ENCODE measurements around the gene NRXN3. TPM values are rescaled to one million over a fixed set of nuclear protein-coding genes. Genes with fewer than 3 reads are reported as not detected.

NRXN3 gene
- total RNA-seq, 1 experiment from 2014 or later = not detected

DNA sequence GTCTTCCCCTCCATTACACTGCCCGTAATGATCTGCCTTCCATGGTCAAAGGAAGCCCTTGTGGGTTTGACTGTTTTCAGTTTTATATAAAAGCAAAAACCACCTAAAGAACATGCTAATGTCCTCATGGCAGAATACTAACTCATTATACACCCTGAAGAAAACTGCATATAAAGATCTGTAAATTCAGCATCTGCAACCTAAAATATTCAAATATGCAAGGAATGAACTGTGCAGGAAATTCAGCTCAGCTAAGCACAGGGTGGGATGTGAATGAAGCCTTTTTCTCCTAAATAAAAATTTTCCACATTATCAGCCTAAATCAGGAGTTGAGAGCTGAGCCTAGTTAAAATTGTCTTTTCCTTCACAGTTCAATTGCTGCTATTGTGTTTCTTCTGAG, 128.1 kb downstream of the NRXN3 start:
- DNase-seq (ENCODE audit: low read depth, low spot score) (no peak), ATAC-seq (no peak)
- in situ Hi-C loops (cut with HindIII; ENCODE audit: low pct_unique_long_range_greater_than_20kb, low sequenced_read_pairs) (no loop called here), intact Hi-C loops (cut with micrococcal nuclease; ENCODE audit: unreplicated experiment) (no loop called here)
- H3K4me1 ChIP-seq (ENCODE audit: control insufficient read depth, insufficient read depth, low read length) = no peaks in the 10 kb centered on the region
- TF ChIP-seq REST (IDR thresholded peaks at IDR 0.05; ENCODE audit: insufficient read depth in 1 of 2, low read depth in 2 of 2, low read length in 1 of 2) = no peak
- no peak for TF ChIP-seq POLR2AphosphoS5 (IDR thresholded peaks at IDR 0.05; ENCODE audit: low read depth, low read length)
- TF ChIP-seq TCF7L2 (IDR thresholded peaks at IDR 0.05; ENCODE audit: low read depth, low read length) = no peak
- H3K36me3 ChIP-seq (ENCODE audit: control insufficient read depth, insufficient read depth, low read length) = no peaks in the 10 kb centered on the region
- ChIA-PET CTCF (no interaction called here), POLR2A (no interaction called here)
- H3K27me3 ChIP-seq (ENCODE audit: control insufficient read depth, insufficient read depth, low read length) = no peaks in the 10 kb centered on the region; the same call in 1 of the 2 replicates
- H3K4me3 ChIP-seq (ENCODE audit: low read depth in 2 of 2, low read length in 2 of 2) = no peak overlapping the region
- H3K9me3 ChIP-seq (ENCODE audit: control insufficient read depth, insufficient read depth, low read depth, low read length) = no peaks in the 10 kb centered on the region
- H3K27ac ChIP-seq (ENCODE audit: low read length) = no peak overlapping the region
- BruUV-seq (replicated peaks) = no TSS peak

- DNase-seq (ENCODE audit: low read depth, low spot score) (no peak), ATAC-seq (no peak)
- CTCF ChIA-PET = no interaction called here
- intact Hi-C loops (cut with micrococcal nuclease; ENCODE audit: unreplicated experiment) (no loop called here), in situ Hi-C loops (cut with HindIII; ENCODE audit: low pct_unique_long_range_greater_than_20kb, low sequenced_read_pairs) (no loop called here)
- Histone ChIP-seq H3K9me3 (ENCODE audit: control insufficient read depth, insufficient read depth, low read depth, low read length) (no peaks in the 10 kb centered on the region), H3K4me3 (ENCODE audit: low read depth in 2 of 2, low read length in 2 of 2) (no peak overlapping the region), H3K27ac (ENCODE audit: low read length) (no peak overlapping the region), H3K36me3 (ENCODE audit: control insufficient read depth, insufficient read depth, low read length) (no peaks in the 10 kb centered on the region), H3K4me1 (ENCODE audit: control insufficient read depth, insufficient read depth, low read length) (no peaks in the 10 kb centered on the region), H3K27me3 (ENCODE audit: control insufficient read depth, insufficient read depth, low read length) (no peaks in the 10 kb centered on the region; the same call in 1 of the 2 replicates)
- POLR2A ChIA-PET = interaction anchor here (0.7 kb wide), 1 partner anchor 90 kb away, joined by 3 read pairs; no protein-coding TSS in a partner anchor
- TF ChIP-seq POLR2AphosphoS5 (IDR thresholded peaks at IDR 0.05; ENCODE audit: low read depth, low read length) (no peak), TCF7L2 (IDR thresholded peaks at IDR 0.05; ENCODE audit: low read depth, low read length) (no peak), CTCF (IDR thresholded peaks at IDR 0.05) (no peak), SIN3A (IDR thresholded peaks at IDR 0.05; ENCODE audit: borderline replicate concordance, insufficient read depth, low read depth, low read length) (no peak), REST (IDR thresholded peaks at IDR 0.05; ENCODE audit: insufficient read depth in 1 of 2, low read depth in 2 of 2, low read length in 1 of 2) (no peak)
- no TSS peak for BruUV-seq (replicated peaks)
Measured at GRCh38 chr14:78302841-78303240, 132.7 kb downstream of the NRXN3 start.

Data from Panc1 (cell line).